Suprapubic skin (tissue), 4 donors: ENCODE results near the gene CFAP74. TPM values are rescaled to one million over a fixed set of nuclear protein-coding genes. Genes with fewer than 3 reads are reported as not detected.

Source experiments
- DNase-seq, 2 donors: peaks; one replicate each; pipeline ENCODE4 v3.0.0-alpha.2; 2019; ENCODE audit warnings: low spot score in 2 of 2
- H3K27ac ChIP-seq: fragments of 200-600 bp; sonication (generic); one replicate; pipeline ENCODE4 v1.5.1; 2019
- H3K27me3 ChIP-seq: fragments of 200-600 bp; sonication (generic); one replicate; pipeline ENCODE4 v1.5.1; 2019
- H3K36me3 ChIP-seq: fragments of 200-600 bp; sonication (generic); one replicate; pipeline ENCODE4 v1.5.1; 2019
- H3K4me1 ChIP-seq: fragments of 200-600 bp; sonication (generic); one replicate; pipeline ENCODE4 v1.5.1; 2019
- H3K4me3 ChIP-seq: fragments of 200-600 bp; sonication (generic); one replicate; pipeline ENCODE4 v1.5.1; 2019; ENCODE audit warnings: mild to moderate bottlenecking
- H3K9me3 ChIP-seq: fragments of 200-600 bp; sonication (generic); one replicate; pipeline ENCODE4 v1.5.1; 2019
- CTCF ChIP-seq, 2 donors: fragments of 200-600 bp in 1 of 2; fragments of 450-650 bp in 1 of 2; sonication (generic) in 1 of 2; IDR thresholded peaks; one replicate each; pipeline ENCODE4 v1.5.1; 2016 to 2019; ENCODE audit warnings: antibody characterized with exemption in 2 of 2, mild to moderate bottlenecking in 1 of 2, moderate library complexity in 1 of 2
- EP300 ChIP-seq: sonication (generic); formaldehyde crosslinking; IDR thresholded peaks from one replicate; pipeline ENCODE4 v1.6.1; 2017; ENCODE audit warnings: antibody characterized with exemption
- POLR2A ChIP-seq, 2 donors: fragments of 450-650 bp; IDR thresholded peaks; one replicate each; pipeline ENCODE4 v1.6.1; 2017; ENCODE audit warnings: antibody characterized with exemption in 2 of 2, mild to moderate bottlenecking in 2 of 2, moderate library complexity in 2 of 2
- POLR2AphosphoS5 ChIP-seq, 3 donors: sonication (generic); formaldehyde crosslinking; IDR thresholded peaks; one replicate each; pipeline ENCODE4 v1.6.1; 2017; ENCODE audit warnings: antibody characterized with exemption in 3 of 3
- WGBS: methylation state at CpG from one replicate; pipeline ENCODE4 v1.1.5; 2018; 5-methylcytosine and 5-hydroxymethylcytosine counted together
- total RNA-seq, 4 donors: library from RNA; depleted of rRNA; stranded (reverse); fragments of >200 nt; gene quantifications; one replicate each; pipeline ENCODE4 v1.1.0, GENCODE V29; 2016

The CFAP74 gene
- total RNA-seq, 4 donors from 2014 or later: not detected

- DNase-seq: peak; percentile 72 to 80
- H3K9me3 ChIP-seq: no peaks in the 10 kb centered on the region
- no peaks in the 10 kb centered on the region for H3K36me3 ChIP-seq
- TF ChIP-seq POLR2AphosphoS5 (IDR thresholded peaks at IDR 0.05) (no peak), EP300 (no peak), CTCF (IDR thresholded peaks at IDR 0.05) (no peak), POLR2A (IDR thresholded peaks at IDR 0.05) (no peak)
- H3K4me3 ChIP-seq: no peak overlapping the region
- H3K4me1 ChIP-seq: peaks cover 32% of the 10 kb centered on the region
- no peak overlapping the region for H3K27ac ChIP-seq
- H3K27me3 ChIP-seq: no peaks in the 10 kb centered on the region
- WGBS: 90% methylated on average over 13 of the region's 27 CpGs
These were observed 82.8 kb downstream of the CFAP74 start for GRCh38 chr1:1920608-1921458.

GRCh38 chr1:1920057-1920607 lies 83.5 kb downstream of the CFAP74 start:
- Histone ChIP-seq H3K9me3 (no peaks in the 10 kb centered on the region), H3K27me3 (no peaks in the 10 kb centered on the region), H3K4me3 (peak overlapping the region; percentile 63), H3K27ac (peak overlapping the region; percentile 43), H3K4me1 (peaks cover 39% of the 10 kb centered on the region), H3K36me3 (no peaks in the 10 kb centered on the region)
- TF ChIP-seq POLR2A (IDR thresholded peaks at IDR 0.05) (no peak), POLR2AphosphoS5 (IDR thresholded peaks at IDR 0.05) (no peak), CTCF (IDR thresholded peaks at IDR 0.05) (no peak), EP300 (no peak)
- 75% methylated on average over 5 of the region's 6 CpGs for WGBS
- DNase-seq: no peak

GRCh38 chr1:1919304-1920056 lies 84.1 kb downstream of the CFAP74 start:
- 0% methylated on average over 9 of the region's 62 CpGs for WGBS
- Histone ChIP-seq H3K4me1 (peaks cover 41% of the 10 kb centered on the region), H3K36me3 (no peaks in the 10 kb centered on the region), H3K4me3 (peak overlapping the region; percentile 63), H3K27me3 (no peaks in the 10 kb centered on the region), H3K27ac (peak overlapping the region; percentile 43), H3K9me3 (no peaks in the 10 kb centered on the region)
- TF ChIP-seq POLR2AphosphoS5 (IDR thresholded peaks at IDR 0.05) (no peak), POLR2A (IDR thresholded peaks at IDR 0.05) (no peak), EP300 (no peak), CTCF (IDR thresholded peaks at IDR 0.05) (no peak)
- peak; percentile 99 for DNase-seq

GRCh38 chr1:1918901-1919303 lies 84.7 kb downstream of the CFAP74 start, which contains the start of gene TMEM52:
TSS of gene TMEM52 (minus strand) at chr1:1919279. CDS start at chr1:1919265, 14 bp downstream.
- WGBS: under 1% methylated on average over 19 of the region's 44 CpGs
- Histone ChIP-seq H3K4me1 (peaks cover 43% of the 10 kb centered on the region), H3K36me3 (no peaks in the 10 kb centered on the region), H3K9me3 (no peaks in the 10 kb centered on the region), H3K27ac (peak within 1 kb of the TSS; percentile 43), H3K4me3 (peak within 1 kb of the TSS; percentile 63), H3K27me3 (no peaks in the 10 kb centered on the region)
- no peak for TF ChIP-seq POLR2AphosphoS5 (IDR thresholded peaks at IDR 0.05)
- TF ChIP-seq EP300: no peak
- no peak for TF ChIP-seq POLR2A (IDR thresholded peaks at IDR 0.05)
- DNase-seq: no peak

- no peak overlapping the region for H3K27ac ChIP-seq
These were observed 85.3 kb downstream of the CFAP74 start for GRCh38 chr1:1917995-1918900.

More at GRCh38 chr1:1917995-1918900, 85.3 kb downstream of the CFAP74 start:
- no peak for TF ChIP-seq POLR2AphosphoS5 (IDR thresholded peaks at IDR 0.05)
- no peak for TF ChIP-seq POLR2A (IDR thresholded peaks at IDR 0.05)
- no peak for TF ChIP-seq CTCF (IDR thresholded peaks at IDR 0.05)
- Histone ChIP-seq H3K36me3 (no peaks in the 10 kb centered on the region), H3K4me3 (peak overlapping the region; percentile 63), H3K4me1 (peaks cover 39% of the 10 kb centered on the region), H3K9me3 (no peaks in the 10 kb centered on the region), H3K27me3 (no peaks in the 10 kb centered on the region)
- WGBS: 66% methylated on average over 16 of the region's 46 CpGs
- DNase-seq: peak in 1 of 2 donors; percentile 63
